H7 (cell line): Measurements from ENCODE around the gene MRGPRE. TPM values are rescaled to one million over a fixed set of nuclear protein-coding genes. Genes with fewer than 3 reads are reported as not detected.

Experiments used
- DNase-seq: peaks from one replicate; pipeline ENCODE4 v3.0.0; 2012
- H3K27me3 ChIP-seq: 2 replicates; pipeline ENCODE4 v1.6.0; 2011; ENCODE audit warnings: mild to moderate bottlenecking, low read length; ENCODE audit not compliant: control insufficient read depth, insufficient read depth
- H3K36me3 ChIP-seq: replicated peaks from 2 replicates; pipeline ENCODE4 v1.5.1; 2011; ENCODE audit warnings: low read length; ENCODE audit not compliant: control insufficient read depth, insufficient read depth
- H3K4me3 ChIP-seq: 2 replicates; pipeline ENCODE4 v1.5.1; 2011; ENCODE audit warnings: low read depth, mild to moderate bottlenecking, control low read depth, low read length, moderate library complexity; ENCODE audit not compliant: insufficient read depth
- total RNA-seq: library from RNA; depleted of rRNA; stranded (reverse); fragments of >200 nt; shearing (Covaris generic); gene quantifications from 2 replicates; pipeline ENCODE4 v1.2.3, GENCODE V29; 2014

Gene MRGPRE
- total RNA-seq, 1 experiment from 2014 or later = not detected

GRCh38 chr11:3222003-3222855 lies 10.0 kb downstream of the MRGPRE start:
- Histone ChIP-seq H3K27me3 (no peaks in the 10 kb centered on the region), H3K4me3 (no peak overlapping the region), H3K36me3 (no peaks in the 10 kb centered on the region)
- peak; percentile 49 for DNase-seq

DNA sequence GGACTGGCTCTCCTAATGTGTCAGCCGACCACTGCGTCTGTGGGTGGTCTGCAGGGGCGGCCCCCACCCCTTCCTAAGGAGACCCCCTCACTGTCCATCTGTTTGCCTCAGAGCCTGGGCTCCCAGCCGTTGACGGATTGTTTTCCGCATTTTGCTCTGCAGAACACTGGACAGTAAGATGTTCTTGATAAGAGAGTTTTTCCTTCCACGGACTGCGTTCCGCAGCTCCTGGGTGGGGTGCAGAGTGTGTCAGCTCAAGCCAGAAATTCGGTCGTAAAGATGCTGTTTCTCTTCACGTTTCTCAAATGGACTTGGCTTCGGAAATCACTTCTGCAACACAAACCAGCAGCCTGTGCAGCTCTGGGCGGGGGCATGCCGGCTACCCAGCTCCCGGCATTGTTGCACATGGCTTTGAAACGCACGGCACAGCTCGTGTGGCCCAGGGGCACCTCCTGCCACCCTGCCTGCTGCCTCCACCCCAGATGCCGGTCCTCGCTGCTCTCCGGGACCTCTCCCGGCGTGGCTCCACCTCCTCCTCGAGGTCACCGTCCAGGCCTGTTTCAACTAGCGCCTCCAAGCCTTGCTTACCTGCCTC lies 10.7 kb downstream of the MRGPRE start:
- Histone ChIP-seq H3K27me3 (no peaks in the 10 kb centered on the region), H3K4me3 (no peak overlapping the region), H3K36me3 (no peaks in the 10 kb centered on the region)
- DNase-seq = peak; percentile 62

DNA sequence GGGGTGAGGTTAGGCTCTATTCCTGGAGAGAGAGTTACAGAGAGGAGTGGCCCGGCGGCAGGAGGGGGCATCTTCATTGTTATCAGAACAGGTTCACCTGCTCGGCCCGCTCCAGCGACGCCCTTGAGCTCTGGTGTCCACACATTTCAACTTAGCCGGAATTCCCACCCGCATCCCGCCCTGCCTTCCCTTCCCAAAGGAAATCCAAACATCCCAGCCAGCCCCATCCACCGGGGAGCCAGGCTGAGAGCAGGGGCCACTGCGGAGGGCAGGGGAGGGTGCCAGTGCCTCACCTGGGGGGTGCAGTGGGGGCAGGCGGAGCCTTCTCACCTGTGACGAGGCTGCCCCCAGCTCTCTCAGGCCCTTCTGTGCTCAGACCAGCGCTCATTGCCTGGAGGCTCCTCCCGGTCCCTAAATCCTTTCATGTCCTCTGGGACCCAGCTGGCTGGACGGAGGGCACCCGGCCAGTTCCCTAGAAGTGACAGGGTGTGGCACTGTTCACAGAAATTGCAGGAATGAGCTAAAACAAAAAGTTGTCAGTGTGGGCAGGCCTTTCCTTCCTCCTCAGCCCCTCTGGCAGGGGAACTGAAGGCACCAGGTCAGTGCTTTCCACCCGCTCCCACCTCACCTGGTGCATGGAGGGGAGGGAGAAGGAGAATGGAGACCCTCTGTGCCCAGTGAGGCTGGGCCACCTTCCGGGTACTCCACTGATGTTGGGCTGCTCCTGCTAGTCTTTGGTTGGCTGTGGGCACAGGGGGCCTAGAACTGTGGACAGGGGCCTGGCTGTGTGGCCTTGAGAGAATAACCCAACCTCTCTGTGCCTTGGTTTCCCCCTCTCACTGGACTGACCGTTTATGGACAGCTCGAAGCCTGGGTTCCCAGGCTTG lies 11.5 kb downstream of the MRGPRE start:
- H3K27me3 ChIP-seq = no peaks in the 10 kb centered on the region; the same call in 1 of the 2 replicates
- H3K4me3 ChIP-seq = no peak overlapping the region
- DNase-seq = peak; percentile 67
- H3K36me3 ChIP-seq = no peaks in the 10 kb centered on the region

- Histone ChIP-seq H3K27me3 (no peaks in the 10 kb centered on the region; the same call in 1 of the 2 replicates), H3K36me3 (no peaks in the 10 kb centered on the region), H3K4me3 (no peak overlapping the region)
- DNase-seq = peak; percentile 47
Measured at GRCh38 chr11:3220101-3220500, 12.1 kb downstream of the MRGPRE start.

GRCh38 chr11:3219281-3219892 lies 12.8 kb downstream of the MRGPRE start:
- no peaks in the 10 kb centered on the region for H3K36me3 ChIP-seq
- H3K4me3 ChIP-seq = no peak overlapping the region
- DNase-seq = peak; percentile 48
- no peaks in the 10 kb centered on the region; the same call in 1 of the 2 replicates for H3K27me3 ChIP-seq

- H3K36me3 ChIP-seq = no peaks in the 10 kb centered on the region
- H3K4me3 ChIP-seq = no peak within 1 kb of the TSS
- H3K27me3 ChIP-seq = no peaks in the 10 kb centered on the region; the same call in 1 of the 2 replicates
- peak; percentile 47 for DNase-seq
Measured at GRCh38 chr11:3218483-3219280, 13.5 kb downstream of the MRGPRE start, which contains the start of gene MRGPRG. Gene MRGPRG, minus strand, starts transcription at chr11:3218813. Its CDS starts 0 bp downstream, at chr11:3218813.

- no peak overlapping the region for H3K4me3 ChIP-seq
- H3K36me3 ChIP-seq = no peaks in the 10 kb centered on the region
- no peaks in the 10 kb centered on the region; the same call in 1 of the 2 replicates for H3K27me3 ChIP-seq
- peak; percentile 63 for DNase-seq
Measured at GRCh38 chr11:3217818-3218482, 14.3 kb downstream of the MRGPRE start.

GRCh38 chr11:3216027-3216525 lies 16.1 kb downstream of the MRGPRE start:
- no peak for DNase-seq
- Histone ChIP-seq H3K27me3 (no peaks in the 10 kb centered on the region; the same call in 1 of the 2 replicates), H3K36me3 (no peaks in the 10 kb centered on the region), H3K4me3 (no peak overlapping the region)

DNA sequence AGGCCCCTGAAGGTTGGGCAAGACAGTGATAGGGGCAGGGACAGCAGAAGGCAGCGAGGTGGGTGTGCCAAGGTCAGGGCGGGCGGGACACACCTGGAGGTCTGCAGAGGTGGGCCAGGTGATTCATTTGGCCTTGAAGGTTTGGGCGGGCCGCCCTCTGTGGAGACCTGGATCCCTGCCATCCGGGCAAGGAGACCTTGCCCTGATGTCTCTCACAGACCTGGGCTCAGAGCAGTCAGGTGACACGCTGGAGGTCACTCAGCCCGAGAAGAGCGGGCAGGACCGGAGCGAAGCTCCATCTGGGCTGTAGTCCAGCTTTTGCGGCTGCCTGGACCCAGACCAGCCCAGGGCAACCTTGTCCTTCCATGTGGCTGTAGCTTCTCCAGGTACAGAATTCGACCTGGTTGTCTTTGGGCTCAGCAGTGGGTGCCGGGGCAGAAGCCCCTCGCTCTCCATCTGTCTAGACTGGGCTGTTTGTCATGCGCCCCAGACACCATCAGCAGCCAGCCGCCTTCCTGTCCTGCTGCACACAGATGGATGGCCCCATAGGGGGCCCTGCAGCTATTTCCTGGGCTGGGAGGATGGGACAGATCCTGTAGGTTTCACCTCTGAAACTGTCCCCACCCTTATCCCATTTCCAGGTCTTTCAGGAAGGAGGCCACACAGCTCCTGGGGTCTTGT lies 16.7 kb downstream of the MRGPRE start:
- Histone ChIP-seq H3K27me3 (no peaks in the 10 kb centered on the region; the same call in 1 of the 2 replicates), H3K4me3 (no peak overlapping the region), H3K36me3 (no peaks in the 10 kb centered on the region)
- peak; percentile 58 for DNase-seq

DNA sequence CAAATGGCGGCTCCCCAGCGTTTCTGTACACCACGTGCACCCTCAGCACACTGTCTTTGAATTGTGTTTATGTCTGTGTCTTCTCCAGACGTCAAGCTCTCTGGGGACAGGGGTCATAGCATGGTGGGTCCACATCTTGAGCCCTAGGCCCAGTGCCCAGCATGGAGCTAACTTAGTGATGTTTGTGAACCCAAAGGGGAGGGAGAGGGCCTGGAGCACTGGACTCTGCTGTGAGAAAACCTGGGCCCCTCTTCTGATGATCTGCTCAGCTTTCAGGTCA lies 17.9 kb downstream of the MRGPRE start:
- no peak overlapping the region for H3K4me3 ChIP-seq
- no peak for DNase-seq
- H3K27me3 ChIP-seq = no peaks in the 10 kb centered on the region; the same call in 1 of the 2 replicates
- no peaks in the 10 kb centered on the region for H3K36me3 ChIP-seq

GRCh38 chr11:3213659-3214419 lies 18.4 kb downstream of the MRGPRE start:
- Histone ChIP-seq H3K4me3 (no peak overlapping the region), H3K36me3 (no peaks in the 10 kb centered on the region), H3K27me3 (no peaks in the 10 kb centered on the region; the same call in 1 of the 2 replicates)
- peak; percentile 77 for DNase-seq

- no peaks in the 10 kb centered on the region for H3K36me3 ChIP-seq
- DNase-seq = no peak
- H3K4me3 ChIP-seq = no peak overlapping the region
- peaks cover 19% of the 10 kb centered on the region for H3K27me3 ChIP-seq
Measured at GRCh38 chr11:3208272-3208671, 23.9 kb downstream of the MRGPRE start.
